Measurements from ENCODE around the gene ARHGEF28. TPM values are rescaled to one million over a fixed set of nuclear protein-coding genes. Genes with fewer than 3 reads are reported as not detected.

Gene ARHGEF28
- total RNA-seq, 2 experiments from 2014 or later: not detected

GRCh38 chr5:73733219-73733618 lies 107.2 kb downstream of the ARHGEF28 start:
- no peaks in the 10 kb centered on the region for H3K79me2 ChIP-seq (ENCODE audit: insufficient read depth, low read depth, low read length)
- no peak overlapping the region for H3K4me2 ChIP-seq (ENCODE audit: low read length)
- no peak overlapping the region for H3K27ac ChIP-seq (ENCODE audit: low read depth, low read length, poor library complexity, severe bottlenecking)
- H2AFZ ChIP-seq (ENCODE audit: low read length): no peak overlapping the region
- no peak for DNase-seq (ENCODE audit: low spot score)
- H3K36me3 ChIP-seq (ENCODE audit: insufficient read depth, low read length): no peaks in the 10 kb centered on the region
- no peaks in the 10 kb centered on the region for H3K4me1 ChIP-seq (ENCODE audit: insufficient read depth, low read length, poor library complexity, severe bottlenecking)
- POLR2A ChIA-PET: interaction anchor here (1.4 kb wide), 1 partner anchor 18 kb away, joined by 4 read pairs; no protein-coding TSS in a partner anchor
- CTCF ChIA-PET (ENCODE audit: unreplicated experiment): no interaction called here
- no peaks in the 10 kb centered on the region for H3K9me3 ChIP-seq (ENCODE audit: low read length)
- intact Hi-C loops (cut with micrococcal nuclease; ENCODE audit: unreplicated experiment): no loop called here
- TF ChIP-seq CTCF (conservative IDR thresholded peaks at IDR 0.05; ENCODE audit: low read length) (no peak), EZH2phosphoT487 (IDR thresholded peaks at IDR 0.05; ENCODE audit: borderline replicate concordance, low read depth, low read length) (no peak)
- H3K4me3 ChIP-seq (ENCODE audit: low read depth, low read length, poor library complexity, severe bottlenecking): no peak overlapping the region
- no peaks in the 10 kb centered on the region for H3K9me2 ChIP-seq (ENCODE audit: insufficient read depth, low read length)
- no peaks in the 10 kb centered on the region for H4K20me1 ChIP-seq (ENCODE audit: insufficient read depth, low read length)
- no TSS peak for BruUV-seq (replicated peaks)

GRCh38 chr5:73735032-73735734 lies 109.2 kb downstream of the ARHGEF28 start:
- no peak for DNase-seq (ENCODE audit: low spot score)
- Histone ChIP-seq H3K9me2 (ENCODE audit: insufficient read depth, low read length) (no peaks in the 10 kb centered on the region), H3K4me3 (ENCODE audit: low read depth, low read length, poor library complexity, severe bottlenecking) (no peak overlapping the region), H2AFZ (ENCODE audit: low read length) (no peak overlapping the region), H3K4me1 (ENCODE audit: insufficient read depth, low read length, poor library complexity, severe bottlenecking) (no peaks in the 10 kb centered on the region), H4K20me1 (ENCODE audit: insufficient read depth, low read length) (no peaks in the 10 kb centered on the region), H3K4me2 (ENCODE audit: low read length) (no peak overlapping the region), H3K9me3 (ENCODE audit: low read length) (no peaks in the 10 kb centered on the region), H3K36me3 (ENCODE audit: insufficient read depth, low read length) (no peaks in the 10 kb centered on the region), H3K79me2 (ENCODE audit: insufficient read depth, low read depth, low read length) (no peaks in the 10 kb centered on the region), H3K27ac (ENCODE audit: low read depth, low read length, poor library complexity, severe bottlenecking) (no peak overlapping the region)
- BruUV-seq (replicated peaks): no TSS peak
- ChIA-PET POLR2A (no interaction called here), CTCF (ENCODE audit: unreplicated experiment) (no interaction called here)
- TF ChIP-seq CTCF (conservative IDR thresholded peaks at IDR 0.05; ENCODE audit: low read length) (no peak), EZH2phosphoT487 (IDR thresholded peaks at IDR 0.05; ENCODE audit: borderline replicate concordance, low read depth, low read length) (no peak)
- intact Hi-C loops (cut with micrococcal nuclease; ENCODE audit: unreplicated experiment): no loop called here

GRCh38 chr5:73739650-73740049 lies 113.7 kb downstream of the ARHGEF28 start:
- Histone ChIP-seq H3K4me2 (ENCODE audit: low read length) (no peak overlapping the region), H2AFZ (ENCODE audit: low read length) (no peak overlapping the region), H3K9me2 (ENCODE audit: insufficient read depth, low read length) (no peaks in the 10 kb centered on the region), H3K79me2 (ENCODE audit: insufficient read depth, low read depth, low read length) (no peaks in the 10 kb centered on the region), H3K4me3 (ENCODE audit: low read depth, low read length, poor library complexity, severe bottlenecking) (no peak overlapping the region), H4K20me1 (ENCODE audit: insufficient read depth, low read length) (no peaks in the 10 kb centered on the region), H3K4me1 (ENCODE audit: insufficient read depth, low read length, poor library complexity, severe bottlenecking) (no peaks in the 10 kb centered on the region), H3K36me3 (ENCODE audit: insufficient read depth, low read length) (no peaks in the 10 kb centered on the region), H3K27ac (ENCODE audit: low read depth, low read length, poor library complexity, severe bottlenecking) (no peak overlapping the region), H3K9me3 (ENCODE audit: low read length) (no peaks in the 10 kb centered on the region)
- POLR2A ChIA-PET: interaction anchor here (1.0 kb wide), 1 partner anchor 9 kb away, joined by 6 read pairs; no protein-coding TSS in a partner anchor
- BruUV-seq (replicated peaks): no TSS peak
- no peak for DNase-seq (ENCODE audit: low spot score)
- intact Hi-C loops (cut with micrococcal nuclease; ENCODE audit: unreplicated experiment): no loop called here
- CTCF ChIA-PET (ENCODE audit: unreplicated experiment): no interaction called here
- TF ChIP-seq CTCF (conservative IDR thresholded peaks at IDR 0.05; ENCODE audit: low read length) (no peak), EZH2phosphoT487 (IDR thresholded peaks at IDR 0.05; ENCODE audit: borderline replicate concordance, low read depth, low read length) (no peak)

All from OCI-LY7 (cell line).